GM18951 (cell line): Measurements from ENCODE around the gene ARSG.
A peak's percentile ranks its signal among the peaks of the same experiment; 100 is the strongest.

Experiments used
- POLR2A ChIP-seq: IDR thresholded peaks from 4 replicates; pipeline ENCODE4 v1.6.1; 2011; ENCODE audit warnings: mild to moderate bottlenecking; ENCODE audit not compliant: insufficient read length, insufficient read depth; ENCODE audit errors: extremely low read depth
- in situ Hi-C: fragments of 300-500 bp; cut with MboI; formaldehyde crosslinking; loops from one replicate; pipeline ENCODE4 v1.12.0; 2022; ENCODE audit warnings: low sequenced_read_pairs, mixed read lengths, inconsistent platforms; ENCODE audit not compliant: unreplicated experiment

ARSG gene

DNA sequence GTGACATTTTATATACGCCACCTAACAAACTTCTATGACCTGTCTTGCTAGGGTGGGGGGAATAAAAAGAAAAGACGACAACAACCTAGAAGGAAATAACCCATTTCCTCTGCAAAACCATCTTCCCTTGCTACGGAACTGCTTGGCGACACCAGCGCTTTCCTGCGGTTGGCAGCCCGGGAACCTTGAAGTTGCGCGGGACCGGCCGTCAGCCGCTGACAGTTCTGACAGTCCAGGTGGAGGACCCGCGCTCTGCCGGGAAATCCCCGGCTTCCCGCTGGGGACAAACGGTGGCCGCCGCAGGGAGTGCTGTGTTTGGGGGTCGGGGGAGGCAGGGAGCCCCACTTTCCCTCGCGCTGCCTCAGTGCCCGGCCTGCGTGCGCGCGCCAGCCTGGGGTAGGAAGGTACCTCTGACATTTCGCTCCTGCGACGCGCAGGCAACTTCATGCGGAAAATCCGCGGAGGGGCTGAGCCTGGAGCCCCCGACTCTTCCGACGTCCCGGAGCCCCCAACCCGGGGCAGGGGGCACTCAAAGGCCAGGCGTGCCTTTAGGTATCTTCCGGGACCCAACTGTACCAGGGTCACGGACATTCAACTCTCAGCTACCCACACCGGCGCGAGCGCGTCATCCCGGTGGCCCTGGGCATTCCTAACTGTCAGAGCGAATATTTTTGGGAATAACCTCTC lies 884 bp upstream of the ARSG start:
- in situ Hi-C loops: no loop called here
- peak; percentile 52 for TF ChIP-seq POLR2A

DNA sequence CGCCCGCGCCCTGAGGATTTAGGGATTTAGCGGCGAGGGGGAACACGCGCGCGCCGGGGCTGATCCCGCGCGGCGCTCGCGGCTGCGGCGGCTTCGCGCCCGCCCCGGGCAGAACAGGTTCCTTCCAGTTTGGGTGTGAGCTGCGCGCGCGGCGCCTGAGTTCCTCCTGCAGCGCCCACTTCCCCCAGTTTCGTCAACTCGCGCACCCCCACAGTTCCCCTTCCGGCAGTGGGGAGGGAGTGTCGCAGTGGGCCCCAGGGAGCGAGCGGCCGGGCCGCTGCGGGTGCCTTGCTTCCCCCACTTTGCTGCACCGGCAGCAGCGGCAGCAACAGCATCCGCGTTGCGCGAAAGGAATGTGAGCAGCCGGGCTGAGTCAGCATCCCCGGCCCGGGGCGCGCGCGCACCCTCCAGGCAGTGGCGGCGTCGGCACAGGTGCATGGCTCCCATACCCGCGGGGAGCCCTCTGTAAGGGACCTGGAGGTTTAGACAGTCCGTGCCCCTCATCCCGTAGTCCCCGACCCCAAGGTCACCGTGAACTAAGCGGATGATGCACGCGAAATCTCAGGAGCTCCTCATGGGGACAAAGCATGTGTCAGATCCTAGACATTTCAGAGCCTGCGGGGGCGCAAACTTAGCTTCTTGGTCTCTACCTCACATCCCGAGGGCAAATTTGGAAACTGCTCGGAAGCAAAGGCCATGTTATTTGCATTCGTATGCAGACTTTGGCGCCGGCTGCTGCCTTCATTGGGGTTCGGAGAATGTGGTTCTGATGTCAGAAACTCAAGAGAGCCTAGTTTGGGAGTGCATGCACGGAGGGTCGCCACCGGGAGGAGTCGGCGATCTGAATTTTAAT lies 767 bp downstream of the ARSG start:
- in situ Hi-C loops: no loop called here

DNA sequence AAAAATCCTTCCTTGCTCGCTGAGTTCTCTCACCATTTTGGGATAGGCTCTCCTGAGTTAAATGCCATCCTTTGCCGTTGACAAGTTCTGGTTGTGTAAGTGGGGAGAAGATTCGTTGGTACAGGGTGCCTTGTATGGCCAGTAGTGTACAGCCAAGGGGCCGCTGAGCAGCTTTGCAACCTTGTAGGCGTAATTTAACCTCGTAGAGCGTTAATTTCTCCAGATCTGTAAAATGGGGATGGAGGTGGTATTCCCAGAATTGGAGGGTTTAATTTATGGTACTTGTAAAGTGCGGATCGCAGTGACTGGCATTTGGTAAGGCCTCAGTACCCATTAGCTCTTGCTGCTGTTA lies 1.4 kb downstream of the ARSG start:
- no peak for TF ChIP-seq POLR2A
- in situ Hi-C loops: no loop called here

More for the DNA sequence above, 767 bp downstream of the ARSG start:
- peak; percentile 91 for TF ChIP-seq POLR2A

DNA sequence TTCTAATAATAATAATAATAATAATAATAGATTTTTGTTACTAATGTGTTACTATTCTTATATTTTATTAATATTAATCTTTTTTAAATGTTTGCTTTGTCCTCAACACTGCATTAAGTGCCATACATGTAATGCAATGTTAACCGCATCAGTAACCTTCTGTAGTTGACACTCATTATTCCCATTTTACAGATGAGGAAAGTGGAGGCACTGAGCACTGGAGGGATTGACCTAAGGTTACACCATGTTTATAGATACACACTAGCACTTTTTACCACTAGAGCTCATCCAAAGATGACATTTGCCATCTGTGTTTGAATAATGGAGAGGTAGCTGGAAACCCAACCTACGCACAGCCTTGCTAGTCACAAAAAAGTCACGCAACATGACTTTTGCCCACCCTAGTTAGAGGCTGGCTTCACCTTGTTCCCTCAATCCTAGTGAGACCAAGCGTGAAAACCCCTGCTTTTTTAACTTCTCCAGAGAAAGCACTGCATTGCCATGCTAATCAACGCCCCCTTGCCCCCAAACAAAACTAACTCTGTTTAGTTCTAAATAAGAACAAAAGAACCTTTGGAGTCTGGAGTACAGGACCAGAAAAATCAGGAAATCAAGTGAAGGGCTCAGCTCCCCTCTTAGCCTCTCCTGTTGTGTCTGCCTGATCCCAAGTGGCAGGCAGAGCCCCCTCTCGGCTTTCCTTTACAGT lies 2.3 kb downstream of the ARSG start:
- in situ Hi-C loops: no loop called here
- TF ChIP-seq POLR2A: no peak

DNA sequence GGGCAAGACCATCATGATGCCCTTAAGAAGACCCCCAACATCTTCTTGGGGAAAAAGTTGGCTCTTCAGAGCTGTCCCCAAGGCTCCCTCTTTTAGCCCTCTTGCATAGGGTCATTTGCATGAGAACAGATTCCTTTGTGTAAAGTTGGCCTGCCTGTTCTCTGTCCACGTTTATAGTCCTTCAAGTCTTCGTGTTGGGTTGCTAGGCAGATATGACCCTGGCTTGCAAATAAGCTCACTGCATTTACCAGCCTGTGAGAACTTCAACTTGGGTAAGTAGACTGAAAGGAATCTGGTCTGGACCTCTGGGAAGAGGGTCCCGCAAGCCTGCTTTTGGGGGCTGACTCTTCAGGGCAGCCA lies 2.9 kb downstream of the ARSG start:
- TF ChIP-seq POLR2A: no peak
- in situ Hi-C loops: no loop called here

DNA sequence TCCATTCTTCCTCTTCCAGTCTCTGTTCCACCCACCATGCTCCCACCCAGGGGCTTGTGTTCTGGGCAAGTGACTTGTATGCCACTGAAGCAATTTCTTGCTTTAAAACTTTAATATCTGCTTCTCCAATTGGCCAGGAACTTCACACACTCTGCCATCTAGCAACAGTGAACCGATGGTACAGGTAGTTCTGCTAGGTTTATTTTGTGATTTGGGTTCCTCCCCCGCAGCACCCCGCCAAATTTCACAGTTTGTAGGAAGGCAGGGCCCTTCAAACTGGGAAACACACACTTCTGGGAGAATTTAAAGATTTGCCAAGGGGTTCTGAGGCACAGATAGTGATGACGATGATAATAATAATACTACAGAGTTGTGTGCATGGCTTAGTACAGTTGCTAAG lies 3.3 kb downstream of the ARSG start:
- TF ChIP-seq POLR2A: no peak
- in situ Hi-C loops: no loop called here

DNA sequence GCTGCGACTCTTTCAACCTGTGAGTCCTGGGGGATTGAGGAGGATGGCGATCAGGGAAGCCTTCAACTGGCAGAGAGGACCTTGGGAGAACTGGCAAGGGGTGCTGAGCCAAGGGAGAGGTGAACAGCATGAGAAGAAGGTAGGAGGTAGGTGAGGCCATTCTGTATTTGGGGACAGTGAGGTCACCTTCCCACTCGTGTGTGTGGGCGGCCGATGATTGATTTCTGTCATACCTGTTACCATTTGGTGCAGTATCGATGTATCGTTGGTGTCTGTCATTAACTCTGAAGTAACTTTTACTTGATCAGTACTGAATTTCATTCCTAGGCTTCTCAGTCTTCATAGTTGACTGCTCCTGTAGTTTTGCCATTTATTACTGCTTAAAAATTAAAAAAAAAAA lies 3.8 kb downstream of the ARSG start:
- TF ChIP-seq POLR2A: no peak
- in situ Hi-C loops: no loop called here

DNA sequence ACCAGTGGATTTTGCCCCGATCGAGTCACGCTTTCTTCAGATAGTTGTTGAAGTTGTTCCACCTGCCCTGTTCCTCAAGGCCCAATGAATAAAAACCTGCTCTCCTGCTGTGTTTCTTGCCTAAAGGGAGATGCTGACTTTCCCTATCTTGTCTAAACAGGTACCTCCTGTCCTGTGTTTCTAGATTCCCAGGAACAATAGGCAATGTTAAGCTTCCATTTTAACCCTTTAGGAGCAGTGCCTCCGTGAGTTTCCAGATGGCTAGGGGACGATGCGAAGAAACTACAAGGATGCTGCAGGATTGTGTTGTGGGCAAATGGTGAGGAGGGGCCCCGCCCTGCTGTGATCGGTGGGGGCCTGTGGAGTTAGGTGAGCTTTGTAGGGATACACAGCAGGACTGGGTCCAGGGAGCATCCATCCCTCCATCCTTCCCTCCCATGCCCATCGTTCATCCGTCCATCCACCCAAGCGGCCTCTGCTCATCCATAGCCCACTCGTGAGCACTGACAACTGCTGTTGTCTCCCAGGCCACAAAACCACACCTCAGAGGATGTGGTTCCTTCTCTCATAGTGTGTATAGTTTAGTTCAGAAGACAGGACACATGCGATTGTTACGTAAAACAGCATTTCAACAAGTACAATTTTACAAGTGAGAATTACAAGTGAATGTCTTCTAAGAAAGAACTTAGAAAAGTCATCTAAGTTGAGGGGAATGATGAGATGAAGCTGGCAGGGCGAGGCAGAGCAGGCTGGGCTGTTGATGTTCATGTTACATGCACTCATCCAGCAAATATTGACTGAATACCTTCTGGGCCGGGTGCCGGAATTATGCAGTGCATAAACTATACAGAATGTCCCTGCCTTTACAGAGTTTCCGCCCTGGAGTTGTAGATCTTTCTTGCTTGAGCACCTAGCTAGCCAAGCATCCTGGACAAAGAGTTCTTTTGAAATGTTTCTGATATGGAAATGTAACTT lies 5.2 kb downstream of the ARSG start:
- no peak for TF ChIP-seq POLR2A
- in situ Hi-C loops: no loop called here

DNA sequence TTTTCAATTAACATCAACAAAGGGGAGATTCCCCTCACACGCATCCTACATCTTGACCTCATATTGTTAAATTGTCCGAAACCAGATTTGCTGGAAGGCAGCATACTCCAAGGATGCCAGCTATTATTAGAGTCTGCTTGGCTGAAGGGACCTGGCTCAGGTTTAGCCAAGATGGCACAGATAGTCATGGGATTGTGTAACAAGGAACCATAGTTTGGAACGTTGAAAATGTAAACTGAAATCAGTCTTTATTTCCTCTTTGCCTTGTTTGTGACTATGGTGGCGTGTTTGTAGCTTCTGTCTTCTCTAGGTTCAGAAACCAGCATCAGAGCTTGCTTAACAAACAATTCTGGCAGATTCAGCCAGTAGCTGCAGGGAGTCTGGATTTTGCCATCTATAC lies 5.9 kb downstream of the ARSG start:
- TF ChIP-seq POLR2A: no peak
- in situ Hi-C loops: no loop called here

DNA sequence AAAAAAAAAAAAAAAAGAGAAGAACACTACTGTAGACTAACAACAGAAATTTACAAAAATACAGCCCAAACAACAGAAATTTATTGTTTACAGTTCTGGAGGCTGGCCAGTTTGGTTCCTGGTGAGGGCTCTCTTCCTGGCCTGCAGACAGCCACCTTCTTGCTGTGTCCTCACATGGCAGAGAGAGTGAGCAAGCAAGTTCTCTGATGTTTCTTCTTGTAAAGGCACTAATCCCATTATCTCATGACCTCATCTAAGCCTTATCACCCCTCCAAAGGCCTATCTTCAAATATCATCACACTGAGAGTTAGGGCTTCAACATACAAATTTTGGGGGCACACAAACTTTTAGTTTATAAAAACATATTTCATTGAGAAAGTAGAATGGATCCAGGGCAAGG lies 7.3 kb downstream of the ARSG start:
- in situ Hi-C loops: no loop called here
- TF ChIP-seq POLR2A: no peak

DNA sequence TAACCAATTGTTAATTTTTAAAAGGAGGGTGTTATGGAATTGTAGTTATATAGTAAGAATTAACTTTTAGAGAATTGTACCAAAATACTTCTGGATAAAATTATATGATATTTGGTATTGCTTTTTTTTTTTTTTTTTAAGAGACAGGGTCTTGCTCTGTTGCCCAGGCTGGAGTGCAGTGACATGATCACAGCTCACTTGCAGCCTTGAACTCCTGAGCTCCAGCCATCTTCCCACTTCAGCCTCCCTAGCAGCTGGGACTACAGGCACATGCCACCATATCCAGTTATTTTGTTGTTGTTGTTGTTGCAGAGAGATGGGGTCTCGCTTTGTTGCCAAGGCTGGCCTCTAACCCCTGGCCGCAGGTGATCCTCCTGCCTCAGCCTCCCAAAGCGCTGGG lies 8.5 kb downstream of the ARSG start:
- in situ Hi-C loops: no loop called here
- no peak for TF ChIP-seq POLR2A

DNA sequence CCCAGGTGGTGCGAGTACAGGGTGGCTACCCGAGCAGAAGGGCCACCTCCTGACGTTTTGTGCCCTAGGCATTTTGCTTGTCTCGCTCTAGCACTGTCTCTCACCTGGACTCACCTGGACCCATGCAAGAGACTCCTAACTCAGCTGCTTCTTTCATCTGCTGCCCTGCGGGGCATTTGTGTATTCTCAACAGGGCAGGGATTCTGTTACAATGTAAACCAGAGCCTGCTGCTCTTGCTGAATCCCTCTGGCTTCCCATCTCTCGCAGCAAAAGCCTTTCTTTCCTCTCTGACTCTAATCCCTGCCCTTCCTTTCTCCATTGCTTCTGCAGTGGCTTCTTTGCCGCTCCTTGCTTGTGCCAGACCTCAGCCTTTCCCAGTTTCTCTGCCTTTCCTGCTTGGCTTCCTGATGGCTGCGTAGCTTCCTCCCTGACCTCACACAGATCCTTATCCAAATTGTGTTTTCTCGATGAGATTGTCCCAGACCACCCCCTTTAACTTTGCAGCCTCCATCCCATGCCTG lies 10.2 kb downstream of the ARSG start:
- in situ Hi-C loops: no loop called here
- no peak for TF ChIP-seq POLR2A
